ENCODE measurements around the gene TNFAIP6.

The TNFAIP6 gene

GRCh38 chr2:151344906-151345305 lies 12.5 kb upstream of the TNFAIP6 start:
- Mint-ChIP-seq H3K27me3 (peaks cover 5% of the 10 kb centered on the region), H3K36me3 (peaks cover 9% of the 10 kb centered on the region), H3K4me1 (no peaks in the 10 kb centered on the region), H3K27ac (no peak overlapping the region), H3K9me3 (peaks cover 15% of the 10 kb centered on the region), H3K4me3 (no peak overlapping the region)
- ATAC-seq (ENCODE audit: low read depth) (no peak), DNase-seq (ENCODE audit: low spot score in 2 of 2) (no peak)

- H3K4me3 Mint-ChIP-seq, result no peak overlapping the region
- no peaks in the 10 kb centered on the region for H3K4me1 Mint-ChIP-seq
- H3K27me3 Mint-ChIP-seq, result peaks cover 2% of the 10 kb centered on the region
- ATAC-seq (ENCODE audit: low read depth), result no peak
- H3K27ac Mint-ChIP-seq, result no peak overlapping the region
- peaks cover 4% of the 10 kb centered on the region for H3K36me3 Mint-ChIP-seq
- no peak for DNase-seq (ENCODE audit: low spot score in 2 of 2)
- H3K9me3 Mint-ChIP-seq, result peaks cover 6% of the 10 kb centered on the region
These were observed 10.1 kb upstream of the TNFAIP6 start for GRCh38 chr2:151347294-151347693.

- peaks cover 4% of the 10 kb centered on the region for H3K36me3 Mint-ChIP-seq
- ATAC-seq (ENCODE audit: low read depth) (no peak), DNase-seq (ENCODE audit: low spot score in 2 of 2) (no peak)
- peaks cover 2% of the 10 kb centered on the region for H3K27me3 Mint-ChIP-seq
- peaks cover 6% of the 10 kb centered on the region for H3K9me3 Mint-ChIP-seq
- H3K4me1 Mint-ChIP-seq, result no peaks in the 10 kb centered on the region
- no peak overlapping the region for H3K4me3 Mint-ChIP-seq
- no peak overlapping the region for H3K27ac Mint-ChIP-seq
These were observed 9.5 kb upstream of the TNFAIP6 start for GRCh38 chr2:151347906-151348305.

DNA sequence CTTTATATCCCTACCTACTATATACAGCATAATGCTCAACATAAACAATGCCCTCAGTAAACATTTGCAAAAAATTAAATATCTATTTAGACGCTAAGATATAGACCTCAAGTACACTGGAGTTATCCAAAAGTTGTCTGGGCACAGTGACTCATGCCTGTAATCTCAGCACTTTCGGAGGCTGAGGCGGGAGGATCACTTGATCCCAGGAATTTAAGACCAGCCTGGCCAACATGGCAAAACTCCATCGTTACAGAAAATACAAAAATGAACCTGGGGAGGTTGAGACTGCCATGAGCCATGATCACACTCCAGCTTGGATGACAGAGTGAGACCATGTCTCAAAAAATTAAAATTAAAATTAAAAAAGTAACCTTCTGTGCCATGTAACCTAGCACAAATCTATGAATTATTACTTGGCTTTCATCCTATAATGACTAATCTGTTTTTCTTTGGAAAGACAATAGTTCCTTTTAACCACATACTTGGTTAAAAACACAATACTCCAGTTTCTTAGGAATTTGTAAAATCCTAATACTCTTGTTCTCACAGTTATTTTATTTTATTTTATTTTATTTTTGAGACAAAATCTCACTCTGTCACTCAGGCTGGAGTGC lies 6.7 kb upstream of the TNFAIP6 start:
- DNase-seq (ENCODE audit: low spot score in 2 of 2), result no peak
- no peaks in the 10 kb centered on the region for H3K4me1 Mint-ChIP-seq
- H3K9me3 Mint-ChIP-seq, result no peaks in the 10 kb centered on the region
- no peaks in the 10 kb centered on the region for H3K36me3 Mint-ChIP-seq
- H3K27me3 Mint-ChIP-seq, result peaks cover 2% of the 10 kb centered on the region
- no peak for ATAC-seq (ENCODE audit: low read depth)
- no peak overlapping the region for H3K27ac Mint-ChIP-seq
- H3K4me3 Mint-ChIP-seq, result no peak overlapping the region

DNA sequence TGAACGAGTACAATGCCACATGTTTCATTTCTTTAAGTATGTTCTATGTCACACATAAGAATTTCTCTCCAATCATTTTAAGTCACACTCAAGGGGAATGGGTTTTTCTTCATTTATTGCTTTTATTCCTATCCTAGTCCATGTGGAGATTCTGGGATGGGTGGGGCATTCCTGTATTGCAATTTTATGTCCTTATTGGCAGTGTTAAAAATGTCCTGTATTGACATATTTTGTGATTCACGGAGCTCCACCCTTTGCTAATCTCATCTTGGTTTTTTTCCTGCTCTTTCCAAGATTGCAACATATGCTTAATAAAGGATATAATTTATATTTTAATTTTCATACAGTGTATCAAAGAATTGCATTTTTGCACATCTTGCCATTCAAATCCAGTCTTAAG lies 3.4 kb upstream of the TNFAIP6 start:
- H3K9me3 Mint-ChIP-seq, result no peaks in the 10 kb centered on the region
- H3K27me3 Mint-ChIP-seq, result peaks cover under 1% of the 10 kb centered on the region
- no peak for DNase-seq (ENCODE audit: low spot score in 2 of 2)
- H3K4me3 Mint-ChIP-seq, result no peak overlapping the region
- no peak for ATAC-seq (ENCODE audit: low read depth)
- H3K36me3 Mint-ChIP-seq, result no peaks in the 10 kb centered on the region
- no peaks in the 10 kb centered on the region for H3K4me1 Mint-ChIP-seq
- no peak overlapping the region for H3K27ac Mint-ChIP-seq

DNA sequence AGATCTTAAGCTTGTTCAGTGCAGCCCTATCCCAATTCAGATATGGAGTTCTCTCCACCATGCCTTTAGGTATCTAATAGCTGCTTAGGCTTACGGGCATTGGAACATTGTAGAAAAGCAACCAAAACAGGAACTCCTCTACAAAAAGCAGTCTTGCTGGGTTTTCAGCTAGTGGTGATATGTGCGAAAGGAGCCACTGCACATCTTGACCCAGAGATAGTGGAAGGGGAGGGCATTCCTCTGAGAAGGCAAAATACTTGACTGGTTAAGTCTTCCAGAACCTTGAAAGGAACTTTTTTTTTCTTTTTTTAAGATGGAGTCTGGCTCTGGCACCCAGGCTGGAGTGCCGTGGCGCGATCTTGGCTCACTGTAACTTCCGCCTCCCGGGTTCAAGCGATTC lies 2.6 kb upstream of the TNFAIP6 start:
- DNase-seq (ENCODE audit: low spot score in 2 of 2) (no peak), ATAC-seq (ENCODE audit: low read depth) (no peak)
- Mint-ChIP-seq H3K27me3 (no peaks in the 10 kb centered on the region), H3K4me3 (no peak overlapping the region), H3K4me1 (no peaks in the 10 kb centered on the region), H3K27ac (no peak overlapping the region), H3K9me3 (no peaks in the 10 kb centered on the region), H3K36me3 (no peaks in the 10 kb centered on the region)

GRCh38 chr2:151358166-151358970 lies 976 bp downstream of the TNFAIP6 start:
- DNase-seq (ENCODE audit: low spot score in 2 of 2) (no peak), ATAC-seq (ENCODE audit: low read depth) (no peak)
- H3K27ac Mint-ChIP-seq, result no peak overlapping the region
- no peaks in the 10 kb centered on the region for H3K4me1 Mint-ChIP-seq
- H3K4me3 Mint-ChIP-seq, result no peak overlapping the region
- H3K9me3 Mint-ChIP-seq, result no peaks in the 10 kb centered on the region
- no peaks in the 10 kb centered on the region for H3K27me3 Mint-ChIP-seq
- H3K36me3 Mint-ChIP-seq, result no peaks in the 10 kb centered on the region

DNA sequence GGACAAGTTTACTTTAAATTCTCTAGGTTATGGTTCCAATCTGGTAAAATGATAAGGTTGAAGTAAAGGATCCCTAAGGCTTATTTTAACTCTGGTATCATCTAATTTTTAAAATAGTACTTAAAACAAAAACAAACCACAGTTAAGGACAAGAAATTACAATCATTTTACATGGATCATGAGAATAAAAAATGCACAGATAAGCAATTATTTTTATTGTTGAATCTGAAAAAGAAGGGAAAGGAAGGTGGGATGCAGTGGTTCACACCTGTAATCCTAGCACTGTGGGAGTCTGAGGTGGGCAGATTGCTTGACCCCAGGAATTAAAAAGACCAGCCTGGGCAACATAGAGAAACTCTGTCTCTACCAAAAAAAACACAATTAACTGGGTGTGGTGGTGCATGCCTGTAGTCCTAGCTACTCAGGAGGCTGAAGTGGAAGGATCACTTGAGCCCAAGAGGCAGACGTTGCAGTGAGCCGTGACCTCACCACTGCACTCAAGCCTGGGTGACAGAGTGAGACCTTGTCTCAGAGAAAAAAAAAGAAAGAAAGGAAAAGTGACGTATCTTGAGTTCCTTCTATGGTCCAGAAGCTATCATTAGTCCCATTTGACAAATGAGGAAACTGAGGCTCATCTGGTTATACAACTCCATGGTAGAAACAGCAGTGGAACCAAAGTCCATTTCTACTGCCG lies 2.5 kb downstream of the TNFAIP6 start:
- DNase-seq (ENCODE audit: low spot score in 2 of 2), result no peak
- H3K9me3 Mint-ChIP-seq, result no peaks in the 10 kb centered on the region
- ATAC-seq (ENCODE audit: low read depth), result no peak
- H3K36me3 Mint-ChIP-seq, result no peaks in the 10 kb centered on the region
- H3K27me3 Mint-ChIP-seq, result no peaks in the 10 kb centered on the region
- H3K4me3 Mint-ChIP-seq, result no peak overlapping the region
- no peak overlapping the region for H3K27ac Mint-ChIP-seq
- no peaks in the 10 kb centered on the region for H3K4me1 Mint-ChIP-seq

GRCh38 chr2:151361674-151362370 lies 4.4 kb downstream of the TNFAIP6 start:
- Mint-ChIP-seq H3K9me3 (no peaks in the 10 kb centered on the region), H3K27ac (no peak overlapping the region), H3K4me3 (no peak overlapping the region), H3K36me3 (no peaks in the 10 kb centered on the region), H3K27me3 (no peaks in the 10 kb centered on the region), H3K4me1 (no peaks in the 10 kb centered on the region)
- no peak for ATAC-seq (ENCODE audit: low read depth)
- DNase-seq (ENCODE audit: low spot score in 2 of 2), result no peak

- Mint-ChIP-seq H3K4me1 (no peaks in the 10 kb centered on the region), H3K4me3 (peak overlapping the region; percentile 34), H3K27ac (no peak overlapping the region), H3K36me3 (no peaks in the 10 kb centered on the region), H3K27me3 (no peaks in the 10 kb centered on the region), H3K9me3 (no peaks in the 10 kb centered on the region)
- DNase-seq (ENCODE audit: low spot score in 2 of 2) (no peak), ATAC-seq (ENCODE audit: low read depth) (peak; percentile 95)
These were observed 6.3 kb downstream of the TNFAIP6 start for GRCh38 chr2:151363709-151364108.

- Mint-ChIP-seq H3K27me3 (peaks cover 3% of the 10 kb centered on the region), H3K36me3 (no peaks in the 10 kb centered on the region), H3K4me3 (no peak overlapping the region), H3K27ac (no peak overlapping the region), H3K9me3 (no peaks in the 10 kb centered on the region), H3K4me1 (no peaks in the 10 kb centered on the region)
- DNase-seq (ENCODE audit: low spot score in 2 of 2) (no peak), ATAC-seq (ENCODE audit: low read depth) (no peak)
These were observed 10.2 kb downstream of the TNFAIP6 start for GRCh38 chr2:151367571-151367970.

DNA sequence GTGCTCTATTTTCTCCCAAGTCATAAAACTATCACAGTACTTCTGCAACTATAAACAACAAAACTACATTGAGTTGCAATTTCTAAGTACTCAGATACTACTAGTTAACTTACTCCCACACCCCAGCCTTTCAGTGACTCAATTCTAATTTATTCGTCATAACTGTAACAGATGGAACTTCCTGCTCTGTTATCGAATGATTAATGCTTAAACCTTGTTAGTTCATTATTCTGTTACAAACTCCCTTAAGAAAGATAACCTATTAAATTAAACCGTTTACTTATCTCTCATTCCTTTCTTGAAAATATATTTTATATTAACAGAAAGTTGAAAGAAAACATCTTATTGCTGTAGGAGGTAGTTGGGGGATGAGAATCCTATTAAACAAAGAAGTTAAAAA lies 17.0 kb downstream of the TNFAIP6 start:
- no peak for DNase-seq (ENCODE audit: low spot score in 2 of 2)
- Mint-ChIP-seq H3K27me3 (peaks cover 3% of the 10 kb centered on the region), H3K9me3 (no peaks in the 10 kb centered on the region), H3K4me3 (no peak overlapping the region), H3K27ac (no peak overlapping the region), H3K4me1 (no peaks in the 10 kb centered on the region), H3K36me3 (no peaks in the 10 kb centered on the region)
- ATAC-seq (ENCODE audit: low read depth), result no peak

GRCh38 chr2:151379169-151379568 lies 21.8 kb downstream of the TNFAIP6 start:
- Mint-ChIP-seq H3K4me3 (no peak overlapping the region), H3K27me3 (peaks cover 2% of the 10 kb centered on the region), H3K36me3 (no peaks in the 10 kb centered on the region), H3K4me1 (no peaks in the 10 kb centered on the region), H3K27ac (no peak overlapping the region), H3K9me3 (no peaks in the 10 kb centered on the region)
- ATAC-seq (ENCODE audit: low read depth) (no peak), DNase-seq (ENCODE audit: low spot score in 2 of 2) (no peak)

GRCh38 chr2:151380580-151381235 lies 23.3 kb downstream of the TNFAIP6 start:
- Mint-ChIP-seq H3K4me3 (no peak overlapping the region), H3K9me3 (no peaks in the 10 kb centered on the region), H3K27ac (no peak overlapping the region), H3K4me1 (no peaks in the 10 kb centered on the region), H3K36me3 (no peaks in the 10 kb centered on the region), H3K27me3 (peaks cover 2% of the 10 kb centered on the region)
- DNase-seq (ENCODE audit: low spot score in 2 of 2) (no peak), ATAC-seq (ENCODE audit: low read depth) (no peak)
